Left lobe of liver (tissue), 2 donors: ENCODE data around the gene NPHP3. TPM values are rescaled to one million over a fixed set of nuclear protein-coding genes. Genes with fewer than 3 reads are reported as not detected.
A peak's percentile ranks its signal among the peaks of the same experiment; 100 is the strongest.

Source experiments
- ATAC-seq: fragments of 200-7000 bp; cut with Tn5 transposase; one replicate; pipeline ENCODE4 v1.9.1; 2020; ENCODE audit warnings: mild to moderate bottlenecking, moderate library complexity
- DNase-seq: peaks from one replicate; pipeline ENCODE4 v3.0.0-alpha.2; 2020; ENCODE audit warnings: low spot score
- total RNA-seq: library from RNA; stranded (reverse); gene quantifications from one replicate; pipeline ENCODE4 v1.2.1, GENCODE V29; 2021
- donor health status: DM: no; HTN: no; CAD: no; lungs with moderate emphysema.
- donor health status: DM: no; HTN: yes; CAD: no.

NPHP3 gene
- total RNA-seq, 1 donor from 2014 or later, result 10.1 TPM

- DNase-seq (no peak), ATAC-seq (no peak)
These were observed 18.5 kb downstream of the NPHP3 start for GRCh38 chr3:132703733-132704132.

- no peak for ATAC-seq
These were observed 26.8 kb downstream of the NPHP3 start for GRCh38 chr3:132695422-132695821.

DNA sequence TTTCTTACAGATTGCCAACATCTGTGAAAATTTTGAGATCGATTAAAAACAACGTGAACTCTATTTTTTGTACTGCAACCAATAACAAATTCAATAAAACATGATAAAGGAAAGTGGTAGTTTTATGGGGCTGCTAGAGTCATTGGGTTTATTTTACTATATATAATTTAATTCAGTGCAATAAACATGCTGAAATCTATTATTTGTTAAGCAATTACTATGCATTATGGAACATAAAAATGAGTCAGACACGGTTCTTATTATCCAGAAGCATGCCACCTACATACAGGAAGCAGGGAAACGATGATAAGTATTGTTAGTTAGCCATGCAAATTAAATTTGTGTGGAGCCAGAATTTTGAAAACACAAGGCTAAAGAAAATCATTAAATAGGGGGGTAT is 27.2 kb downstream of the NPHP3 start:
- no peak for DNase-seq
- ATAC-seq, result no peak

More at GRCh38 chr3:132695422-132695821, 26.8 kb downstream of the NPHP3 start:
- DNase-seq, result no peak

DNA sequence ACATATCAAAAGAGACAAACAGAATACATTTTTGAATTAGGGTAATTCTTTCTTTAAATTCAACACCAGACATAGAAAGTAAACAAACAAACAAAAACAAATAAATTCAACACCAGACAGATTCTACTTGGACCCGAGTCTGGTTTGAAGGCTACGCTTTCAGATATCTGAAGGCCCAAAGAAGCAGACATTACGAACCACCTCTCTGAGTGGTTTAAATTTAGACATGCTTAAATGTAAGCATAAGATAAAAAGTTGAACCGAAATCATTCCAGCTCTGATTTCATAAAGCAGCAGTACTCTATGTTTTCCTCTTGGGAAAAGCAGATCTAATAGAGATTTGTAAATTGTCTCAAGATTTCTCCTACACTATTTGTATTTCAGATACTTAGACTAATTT is 32.2 kb downstream of the NPHP3 start:
- no peak for ATAC-seq

GRCh38 chr3:132682201-132682600 is 40.0 kb downstream of the NPHP3 start:
- DNase-seq, result no peak
- ATAC-seq, result no peak

More for the DNA sequence above, 32.2 kb downstream of the NPHP3 start:
- DNase-seq, result no peak

GRCh38 chr3:132681421-132681820 is 40.8 kb downstream of the NPHP3 start:
- ATAC-seq, result no peak
- no peak for DNase-seq

DNA sequence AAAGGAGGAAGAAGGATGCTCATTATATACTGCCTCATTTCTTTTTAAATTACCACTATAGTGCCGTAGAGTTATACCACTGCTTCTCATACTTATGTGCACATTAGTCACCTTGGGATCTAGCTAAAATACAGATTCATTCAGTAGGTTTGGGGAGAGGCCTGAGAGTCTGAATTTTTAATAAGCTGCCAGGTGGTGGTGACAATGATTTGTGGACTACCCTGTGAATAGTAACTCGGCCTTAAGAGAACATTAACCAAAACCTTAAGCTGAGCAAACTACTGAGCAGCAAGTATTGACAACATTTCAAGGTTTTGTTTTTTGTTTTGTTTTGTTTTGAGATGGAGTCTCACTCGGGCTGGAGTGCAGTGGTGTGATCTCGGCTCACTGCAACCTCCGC is 42.3 kb downstream of the NPHP3 start:
- peak; percentile 44 for ATAC-seq
- DNase-seq, result no peak

GRCh38 chr3:132675408-132675807 is 46.8 kb downstream of the NPHP3 start:
- DNase-seq (no peak), ATAC-seq (no peak)

- ATAC-seq (no peak), DNase-seq (no peak)
These were observed 52.9 kb downstream of the NPHP3 start for GRCh38 chr3:132669256-132669777.

DNA sequence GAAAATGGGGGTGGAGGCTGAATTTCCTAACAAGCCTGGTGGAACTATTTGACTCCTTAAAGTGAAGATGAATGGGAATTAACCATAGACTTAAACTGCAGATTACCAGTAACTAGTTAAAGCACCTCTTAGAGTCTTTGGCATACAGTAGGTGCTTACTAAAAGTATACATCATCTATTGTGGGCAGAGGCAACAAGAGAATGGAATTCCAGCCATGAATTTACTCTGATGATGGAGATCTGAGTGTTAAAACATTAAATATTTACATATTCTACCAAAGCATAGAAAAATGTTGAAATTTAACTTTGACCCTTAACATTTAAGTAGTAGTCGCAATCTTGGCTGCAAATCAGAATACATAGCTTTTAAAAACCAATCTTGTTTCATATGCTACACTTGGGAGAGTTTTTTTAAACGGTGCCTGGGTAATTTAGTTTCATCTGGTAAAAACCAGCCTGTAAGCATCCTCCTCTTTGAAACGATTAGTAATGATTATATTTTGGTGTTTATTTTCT is 56.9 kb downstream of the NPHP3 start:
- ATAC-seq (no peak), DNase-seq (no peak)

DNA sequence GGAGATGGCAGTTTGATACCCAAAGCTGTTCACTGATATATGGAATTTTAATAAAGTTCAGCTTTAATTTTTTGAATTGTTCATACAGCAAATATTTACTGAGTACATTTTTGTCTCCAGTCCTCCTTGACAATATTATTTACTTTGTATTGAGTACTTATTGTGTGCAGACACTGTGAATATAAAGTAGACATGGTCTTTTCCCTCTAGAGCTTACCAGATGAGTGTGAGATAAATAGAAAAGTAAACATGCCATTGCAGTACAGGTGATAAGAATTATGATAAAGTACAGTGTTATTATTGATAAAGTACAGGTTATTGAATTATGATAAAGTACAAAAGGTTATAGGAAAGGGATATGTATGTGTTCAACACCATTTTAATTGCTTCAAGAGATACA is 60.0 kb downstream of the NPHP3 start:
- DNase-seq (no peak), ATAC-seq (no peak)

- DNase-seq (no peak), ATAC-seq (peak; percentile 23)
These were observed 61.1 kb downstream of the NPHP3 start for GRCh38 chr3:132661101-132661500.

DNA sequence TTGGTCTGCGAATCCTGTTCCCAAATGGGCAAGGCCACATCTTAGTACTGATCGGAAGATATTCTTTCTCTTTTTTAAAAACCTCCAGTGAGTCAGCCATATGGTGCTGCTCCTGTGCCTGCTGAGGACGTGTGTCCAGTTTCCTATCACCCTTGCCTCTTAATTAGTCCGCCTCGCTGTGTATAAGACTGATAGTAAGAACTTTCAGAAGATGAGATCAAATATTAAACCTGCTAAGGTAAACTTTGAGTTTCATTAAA is 61.5 kb downstream of the NPHP3 start:
- ATAC-seq, result no peak
- DNase-seq, result no peak

DNA sequence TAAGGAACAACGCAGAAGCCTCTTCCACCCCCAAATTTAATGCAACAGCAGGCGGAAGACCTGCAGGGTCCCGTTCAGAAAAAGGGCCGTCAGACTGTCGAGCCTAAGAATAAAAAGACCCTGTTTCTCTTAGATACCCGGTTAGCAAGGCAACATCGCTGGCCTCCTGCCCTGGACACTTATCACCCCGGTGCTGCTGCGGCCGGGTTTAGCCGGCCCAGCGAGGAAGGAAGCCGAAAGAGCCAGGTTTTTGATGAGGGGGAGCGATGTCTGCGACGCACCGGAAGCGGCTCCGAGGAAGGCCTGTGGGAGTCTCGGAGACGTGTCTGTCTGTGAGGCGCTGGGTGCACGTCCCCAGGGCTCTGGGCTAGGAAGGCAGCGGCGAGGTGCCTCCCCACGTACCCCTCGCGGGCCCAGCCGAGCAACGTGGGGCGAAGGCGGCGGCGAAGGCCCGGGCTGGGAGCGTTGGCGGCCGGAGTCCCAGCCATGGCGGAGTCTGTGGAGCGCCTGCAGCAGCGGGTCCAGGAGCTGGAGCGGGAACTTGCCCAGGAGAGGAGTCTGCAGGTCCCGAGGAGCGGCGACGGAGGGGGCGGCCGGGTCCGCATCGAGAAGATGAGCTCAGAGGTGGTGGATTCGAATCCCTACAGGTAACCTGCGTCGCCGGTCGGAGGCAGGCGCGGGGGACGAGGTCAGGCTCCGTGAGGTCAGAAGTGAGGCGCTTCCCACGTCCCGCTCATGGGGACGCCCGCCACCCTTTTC is 62.0 kb downstream of the NPHP3 start, which contains the start of gene UBA5:
TSS of gene UBA5 (plus strand) at position 278 of the 759 bp plus-strand sequence. CDS start at position 487, 209 bp downstream.
- ATAC-seq (peak; percentile 63), DNase-seq (peak; percentile 74)

DNA sequence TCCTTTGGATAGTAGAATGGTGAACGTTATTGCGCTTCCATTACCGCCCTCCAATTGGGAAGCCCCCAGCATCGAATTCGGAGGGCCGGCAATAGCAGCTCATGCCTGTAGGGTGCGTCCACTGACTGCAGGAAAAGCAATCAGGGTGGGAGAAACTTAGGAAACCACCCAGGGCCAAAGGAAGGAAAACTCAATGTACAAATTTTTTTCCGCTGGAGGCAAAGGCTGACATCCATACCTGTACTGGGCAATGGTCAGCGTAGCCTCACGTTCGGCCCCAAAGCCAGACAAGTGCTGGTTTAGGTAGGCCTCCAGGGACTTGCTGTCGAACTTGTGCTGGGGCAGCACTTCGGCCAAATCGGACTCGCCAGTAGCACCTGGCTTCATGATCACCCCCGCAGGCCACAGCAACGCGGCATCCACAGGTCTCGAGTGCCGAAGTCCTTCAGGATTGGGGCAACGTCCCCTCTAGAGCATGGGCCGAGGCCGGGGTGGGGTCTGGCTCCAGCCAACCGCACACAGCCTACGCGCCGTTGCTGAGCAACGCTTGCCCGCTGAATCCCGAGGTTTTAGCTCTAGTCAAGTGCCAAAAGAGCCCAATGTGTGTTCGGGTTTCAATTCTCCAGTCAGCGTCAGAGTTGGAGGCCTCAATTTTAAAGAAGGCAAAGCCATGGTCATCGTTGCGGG is 62.7 kb downstream of the NPHP3 start, which contains the start of gene ACAD11:
TSS of gene ACAD11 (minus strand) at position 445 of the 687 bp plus-strand sequence. CDS start at position 387, 58 bp downstream.
- peak; percentile 95 for DNase-seq
- ATAC-seq, result peak; percentile 87

GRCh38 chr3:132659000-132659364 is 63.2 kb downstream of the NPHP3 start:
- no peak for ATAC-seq
- DNase-seq, result no peak

DNA sequence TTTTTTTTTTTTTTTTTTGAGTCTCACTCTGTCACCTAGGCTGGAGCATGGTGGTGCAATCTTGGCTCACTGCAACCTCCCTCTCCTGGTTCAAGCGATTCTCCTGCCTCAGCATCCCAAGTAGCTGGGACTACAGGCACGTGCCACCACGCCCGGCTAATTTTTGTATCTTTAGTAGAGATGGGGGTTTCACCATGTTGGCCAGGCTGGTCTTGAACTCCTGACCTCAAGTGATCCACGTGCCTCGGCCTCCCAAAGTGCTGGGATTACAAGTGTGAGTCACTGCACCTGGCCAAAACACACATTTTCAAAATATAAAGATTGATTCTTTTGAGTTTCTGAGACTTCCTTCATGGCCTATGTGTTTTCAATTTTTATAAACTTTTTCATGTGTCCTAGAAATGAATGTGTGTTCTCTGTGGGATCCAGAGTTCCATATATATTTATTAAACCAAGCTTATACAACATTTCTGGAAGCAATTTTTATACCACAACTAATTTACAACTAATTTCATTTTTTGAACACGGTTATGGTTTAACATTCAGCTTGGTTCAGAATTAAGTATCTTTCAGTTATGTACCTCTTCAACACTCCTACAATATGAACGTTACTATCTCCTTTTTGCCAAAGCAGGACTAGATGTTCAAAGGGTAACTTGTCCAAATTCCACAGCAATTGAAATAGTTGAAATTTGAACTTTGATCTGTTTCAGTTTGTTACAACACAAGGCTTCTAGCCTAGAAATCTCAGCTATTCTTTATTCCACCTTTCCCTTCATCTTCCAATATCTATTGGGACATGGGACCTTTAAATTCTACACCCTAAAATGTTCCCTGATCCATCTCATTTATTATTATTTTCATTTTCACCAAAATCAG is 64.1 kb downstream of the NPHP3 start:
- DNase-seq, result no peak
- peak; percentile 32 for ATAC-seq

DNA sequence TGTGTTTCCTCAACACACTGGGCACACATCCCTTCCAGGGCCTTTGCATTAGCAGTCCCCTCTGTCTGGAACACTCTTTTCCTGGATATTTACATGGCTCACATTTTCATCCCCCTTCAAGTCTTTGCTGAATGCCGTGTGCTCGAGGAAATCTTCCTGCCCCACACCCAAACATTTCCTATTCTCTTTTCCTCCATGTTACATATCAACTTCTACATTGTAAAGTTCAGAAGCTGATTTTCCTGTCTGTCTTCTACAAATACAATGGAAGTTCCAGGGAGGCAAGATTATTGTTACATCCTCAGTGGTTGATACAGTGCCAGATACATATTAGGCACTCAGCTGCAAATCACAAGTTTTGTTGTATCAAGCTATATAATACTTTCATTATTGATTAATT is 66.7 kb downstream of the NPHP3 start:
- ATAC-seq (no peak), DNase-seq (no peak)

GRCh38 chr3:132654721-132655120 is 67.5 kb downstream of the NPHP3 start:
- no peak for DNase-seq
- ATAC-seq, result no peak

DNA sequence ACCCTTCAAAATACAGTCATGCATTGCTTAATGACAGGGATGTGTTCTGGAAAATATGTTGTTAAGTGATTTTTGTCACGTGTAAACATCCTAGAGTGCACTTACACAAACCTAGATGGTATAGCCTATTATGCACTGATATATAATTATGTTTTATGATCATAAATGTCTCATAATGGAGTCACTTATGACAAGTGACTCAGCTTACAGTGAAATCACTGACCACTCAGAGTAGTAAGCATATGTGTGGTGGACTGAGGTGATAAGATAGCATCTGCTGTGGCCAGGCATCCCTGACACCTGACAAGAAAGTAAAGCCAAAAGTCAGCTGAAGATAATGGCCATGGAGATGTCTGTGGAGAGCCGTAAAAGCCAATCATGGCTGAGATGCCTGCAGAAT is 68.0 kb downstream of the NPHP3 start:
- DNase-seq, result no peak
- ATAC-seq, result no peak
